IMR-90 (cell line): Measurements from ENCODE around the gene GNAT2. TPM values are rescaled to one million over a fixed set of nuclear protein-coding genes. Genes with fewer than 3 reads are reported as not detected.

Experiments
- ATAC-seq: fragments of 200-7000 bp; cut with Tn5 transposase; 2 replicates; pipeline ENCODE4 v1.9.1; 2020; ENCODE audit warnings: low read depth, mild to moderate bottlenecking, moderate library complexity
- BruUV-seq: library from RNA; stranded (reverse); fragments of 400-500 nt; replicated peaks from 2 replicates; lab custom pipeline; 2021; lab: Mats Ljungman, UMichigan
- CTCF ChIA-PET: fragments of 300-600 bp; formaldehyde crosslinking; extraction: SDS; loops from one replicate; lab custom pipeline; 2021; ENCODE audit warnings: antibody characterized with exemption; lab: Yijun Ruan, JAX
- POLR2A ChIA-PET: fragments of 300-600 bp; sonication (Branson Sonifier 250); formaldehyde crosslinking; loops from one replicate; lab custom pipeline; 2022; ENCODE audit warnings: antibody characterized with exemption; ENCODE audit not compliant: unreplicated experiment; lab: Charles Lee
- DNase-seq: peaks from one replicate; pipeline ENCODE4 v3.0.0; 2013
- H2AFZ ChIP-seq: replicated peaks from 2 replicates; pipeline ENCODE3; 2013; ENCODE audit warnings: low read length, mild to moderate bottlenecking; ENCODE audit not compliant: poor library complexity
- H2AK5ac ChIP-seq: 2 replicates; pipeline ENCODE4 v1.6.1; 2013; ENCODE audit warnings: low read depth, low read length, inconsistent platforms
- H2AK9ac ChIP-seq: replicated peaks from 2 replicates; pipeline ENCODE3; 2013; ENCODE audit warnings: mild to moderate bottlenecking, low read depth, low read length, moderate library complexity; ENCODE audit not compliant: poor library complexity
- H2BK120ac ChIP-seq: 2 replicates; pipeline ENCODE4 v1.6.1; 2013; ENCODE audit warnings: low read depth, low read length, inconsistent platforms
- H2BK15ac ChIP-seq: 3 replicates; pipeline ENCODE4 v1.6.1; 2013; ENCODE audit warnings: low read depth, low read length, inconsistent platforms
- H2BK20ac ChIP-seq: 2 replicates; pipeline ENCODE4 v1.6.1; 2013; ENCODE audit warnings: low read depth, mild to moderate bottlenecking, inconsistent platforms, low read length, moderate library complexity
- H2BK5ac ChIP-seq: 2 replicates; pipeline ENCODE4 v1.6.1; 2013; ENCODE audit warnings: mild to moderate bottlenecking, low read depth, low read length, inconsistent platforms; ENCODE audit not compliant: poor library complexity, severe bottlenecking
- H3K14ac ChIP-seq: replicated peaks from 2 replicates; pipeline ENCODE4 v1.6.1; 2013; ENCODE audit warnings: low read depth, low read length, inconsistent platforms
- H3K18ac ChIP-seq: 2 replicates; pipeline ENCODE4 v1.6.1; 2013; ENCODE audit warnings: low read depth, low read length, control low read depth
- H3K23ac ChIP-seq: 2 replicates; pipeline ENCODE4 v1.6.1; 2013; ENCODE audit warnings: low read depth, low read length, inconsistent platforms
- H3K27ac ChIP-seq: 2 replicates; pipeline ENCODE4 v1.5.1; 2013; ENCODE audit warnings: mild to moderate bottlenecking, control low read depth, low read length; ENCODE audit not compliant: insufficient read depth
- H3K27me3 ChIP-seq: 2 replicates; pipeline ENCODE4 v1.6.1; 2013; ENCODE audit warnings: low read length; ENCODE audit not compliant: control insufficient read depth, insufficient read depth
- H3K36me3 ChIP-seq: 2 replicates; pipeline ENCODE4 v1.6.1; 2013; ENCODE audit warnings: low read length, mixed read lengths; ENCODE audit not compliant: control insufficient read depth, insufficient read depth
- H3K4ac ChIP-seq: 2 replicates; pipeline ENCODE4 v1.6.1; 2013; ENCODE audit warnings: low read depth, low read length, inconsistent platforms
- H3K4me1 ChIP-seq: 2 replicates; pipeline ENCODE4 v1.6.1; 2013; ENCODE audit warnings: low read length, mixed read lengths; ENCODE audit not compliant: control insufficient read depth, insufficient read depth
- H3K4me2 ChIP-seq: 2 replicates; pipeline ENCODE4 v1.6.1; 2013; ENCODE audit warnings: low read depth, mild to moderate bottlenecking, control low read depth, low read length, moderate library complexity
- H3K4me3 ChIP-seq: 2 replicates; pipeline ENCODE4 v1.5.1; 2013; ENCODE audit warnings: low read depth, mild to moderate bottlenecking, control low read depth, low read length, moderate library complexity; ENCODE audit not compliant: insufficient read depth
- H3K56ac ChIP-seq: 2 replicates; pipeline ENCODE4 v1.6.1; 2013; ENCODE audit warnings: low read length, inconsistent platforms; ENCODE audit not compliant: insufficient read depth; ENCODE audit errors: extremely low read depth
- H3K79me1 ChIP-seq, 2 experiments: 2 replicates each; pipeline ENCODE4 v1.6.1; 2013; ENCODE audit warnings: low read length in 2 of 2, inconsistent platforms in 1 of 2, low read depth in 1 of 2
- H3K9ac ChIP-seq: 2 replicates; pipeline ENCODE4 v1.6.1; 2013; ENCODE audit warnings: low read depth, low read length, control low read depth
- H3K9me1 ChIP-seq: 2 replicates; pipeline ENCODE4 v1.6.1; 2013; ENCODE audit warnings: low read length, inconsistent platforms; ENCODE audit not compliant: insufficient read depth
- H3K9me3 ChIP-seq: 2 replicates; pipeline ENCODE4 v1.6.1; 2013; ENCODE audit warnings: low read length; ENCODE audit not compliant: control insufficient read depth, insufficient read depth
- H4K20me1 ChIP-seq: 2 replicates; pipeline ENCODE4 v1.6.1; 2013; ENCODE audit warnings: low read length, inconsistent platforms; ENCODE audit not compliant: insufficient read depth
- H4K5ac ChIP-seq: 2 replicates; pipeline ENCODE4 v1.6.1; 2013; ENCODE audit warnings: mild to moderate bottlenecking, low read depth, low read length, control low read depth
- H4K8ac ChIP-seq, 2 experiments: 2 replicates each; pipeline ENCODE4 v1.6.1; 2013; ENCODE audit warnings: low read depth in 2 of 2, low read length in 2 of 2, control low read depth in 1 of 2, inconsistent platforms in 1 of 2
- H4K91ac ChIP-seq: 2 replicates; pipeline ENCODE4 v1.6.1; 2013; ENCODE audit warnings: low read depth, low read length, inconsistent platforms; ENCODE audit not compliant: insufficient read depth
- CHD1 ChIP-seq: IDR thresholded peaks from 2 replicates; pipeline ENCODE4 v1.6.1; 2012; ENCODE audit warnings: low read depth, low read length, improper control_type of control experiment
- FOS ChIP-seq: fragments of 150-350 bp; IDR thresholded peaks from 2 replicates; pipeline ENCODE4 v1.6.1; 2016; ENCODE audit warnings: low read depth, low read length
- POLR2A ChIP-seq: IDR thresholded peaks from 2 replicates; pipeline ENCODE4 v1.6.1; 2012; ENCODE audit warnings: mild to moderate bottlenecking, low read depth, low read length
- RAD21 ChIP-seq: IDR thresholded peaks from 2 replicates; pipeline ENCODE4 v1.6.1; 2012; ENCODE audit warnings: low read length, improper control_type of control experiment
- WGBS, 2 experiments: methylation state at CpG; one replicate each; pipeline versions ENCODE4 v1.1.5 to v1.1.7; 2013; ENCODE audit warnings: missing lambda C conversion rate in 2 of 2; ENCODE audit not compliant: insufficient read length in 1 of 2; ENCODE audit errors: extremely low coverage in 2 of 2; 5-methylcytosine and 5-hydroxymethylcytosine counted together
- dilution Hi-C: fragments of 300-500 bp; cut with HindIII; formaldehyde crosslinking; loops from one replicate; pipeline ENCODE4 v1.14.3; 2018; ENCODE audit warnings: low sequenced_read_pairs; ENCODE audit not compliant: unreplicated experiment
- in situ Hi-C: fragments of 300-500 bp; cut with MboI; formaldehyde crosslinking; loops from 3 replicates; pipeline ENCODE4 v1.14.3; 2019; ENCODE audit warnings: low sequenced_read_pairs, inconsistent platforms, mixed read lengths
- intact Hi-C: fragments of 100-400 bp; cut with micrococcal nuclease; formaldehyde crosslinking; loops from 2 replicates; pipeline ENCODE4 v1.10.0; 2022
- polyA plus RNA-seq, 3 experiments: library from polyadenylated mRNA; depleted of rRNA; stranded (reverse); fragments of >200 nt; gene quantifications; 2 replicates each; pipeline ENCODE4 v1.2.3, GENCODE V29; 2012; ENCODE audit warnings: low replicate concordance in 1 of 3
- total RNA-seq: library from RNA; depleted of rRNA; stranded (reverse); fragments of >200 nt; gene quantifications from 2 replicates; pipeline ENCODE4 v1.2.3, GENCODE V29; 2012

The GNAT2 gene
- total and polyA plus RNA-seq, 2 of the 4 experiments (the other 2 are of a cell fraction), result 0.17 to 0.36 TPM

- TF ChIP-seq FOS (no peak), RAD21 (no peak)
These were observed 12.4 kb upstream of the GNAT2 start (continued) for GRCh38 chr1:109631513-109632505.

GRCh38 chr1:109630898-109631512 lies 11.6 kb upstream of the GNAT2 start:
- dilution Hi-C loops, result no loop called here
- TF ChIP-seq CHD1 (no peak), POLR2A (no peak)
- H2AK5ac ChIP-seq, result peak overlapping the region; percentile 63; the same call in 1 of the 2 replicates
- H4K20me1 ChIP-seq, result peaks cover 15% of the 10 kb centered on the region
- H3K9me3 ChIP-seq, result no peaks in the 10 kb centered on the region
- no peak overlapping the region for H3K4me3 ChIP-seq
- H3K4ac ChIP-seq, result no peak overlapping the region
- H4K91ac ChIP-seq, result no peak overlapping the region
- no peak overlapping the region for H3K14ac ChIP-seq
- no peak overlapping the region for H2BK5ac ChIP-seq
- H3K56ac ChIP-seq, result no peak overlapping the region
- H3K27me3 ChIP-seq, result no peaks in the 10 kb centered on the region
- H3K36me3 ChIP-seq, result peaks cover 64% of the 10 kb centered on the region
- no TSS peak for BruUV-seq
- peaks cover 26 to 41% of the 10 kb centered on the region in 2 experiments; a peak in 3 of 4 replicates for H3K79me1 ChIP-seq
- H3K23ac ChIP-seq, result no peak overlapping the region
- no peak overlapping the region for H2BK15ac ChIP-seq
- no peak for DNase-seq
- H3K18ac ChIP-seq, result no peak overlapping the region
- WGBS, 2 experiments, result 97% methylated on average over 14 of the region's 14 CpGs; no CpG with 5 or more reads in 1 of the 2 experiments
- H3K9me1 ChIP-seq, result no peaks in the 10 kb centered on the region
- H2AK9ac ChIP-seq, result peak overlapping the region; percentile 42
- peaks cover 3% of the 10 kb centered on the region for H3K4me1 ChIP-seq
- intact Hi-C loops, result no loop called here
- no peak overlapping the region for H3K27ac ChIP-seq
- peak overlapping the region; percentile 41 for H2AFZ ChIP-seq
- H3K9ac ChIP-seq, result no peak overlapping the region
- ChIA-PET POLR2A (interaction anchor here (0.6 kb wide), 1 partner anchor 82 kb away, joined by 3 read pairs; no protein-coding TSS in a partner anchor), CTCF (interaction anchor here (1.0 to 1.2 kb wide), 2 partner anchors 11 to 85 kb away, joined by 4 to 6 read pairs; partner anchors contain the start of genes AMPD2 and GNAT2)
- 0 out of 2 replicates have a peak overlapping the region, but pooled peaks have one; percentile 22 for H2BK20ac ChIP-seq
- ATAC-seq, result no peak
- no peak overlapping the region for H4K8ac ChIP-seq
- in situ Hi-C loops, result no loop called here
- H3K4me2 ChIP-seq, result no peak overlapping the region
- H2BK120ac ChIP-seq, result no peak overlapping the region
- no peak overlapping the region for H4K5ac ChIP-seq
